KBM-7 (cell line): ENCODE data around the gene HLA-DPA1.

Experiments
- DNase-seq: peaks from one replicate; pipeline ENCODE4 v3.0.0-alpha.2; 2015
- in situ Hi-C: fragments of 300-500 bp; cut with MboI; formaldehyde crosslinking; loops from 2 replicates; pipeline ENCODE4 v1.14.3; 2020; ENCODE audit warnings: low sequenced_read_pairs, low pct_unique_long_range_greater_than_20kb, mixed read lengths

HLA-DPA1 gene

DNA sequence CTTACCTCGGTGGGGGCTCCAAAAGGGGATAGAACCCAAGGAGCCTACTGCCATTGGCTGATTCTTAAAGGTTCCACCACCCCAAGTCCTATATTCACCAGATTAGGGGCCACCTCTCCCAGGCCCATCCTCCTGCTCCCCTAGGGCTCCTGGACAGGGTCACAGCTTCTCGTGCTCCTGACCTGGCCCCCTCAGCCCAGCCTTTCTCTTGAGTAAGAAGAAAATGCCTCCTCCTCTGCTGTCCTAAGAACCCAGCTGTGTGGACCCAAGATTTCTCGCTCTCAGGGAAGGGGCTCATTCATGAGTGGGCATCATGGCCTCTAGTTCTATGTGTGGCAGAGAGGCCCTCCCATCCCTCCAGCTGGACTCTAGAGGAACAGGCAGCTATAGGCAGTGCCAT, 18.9 kb upstream of the HLA-DPA1 start:
- in situ Hi-C loops, result no loop called here
- no peak for DNase-seq

DNA sequence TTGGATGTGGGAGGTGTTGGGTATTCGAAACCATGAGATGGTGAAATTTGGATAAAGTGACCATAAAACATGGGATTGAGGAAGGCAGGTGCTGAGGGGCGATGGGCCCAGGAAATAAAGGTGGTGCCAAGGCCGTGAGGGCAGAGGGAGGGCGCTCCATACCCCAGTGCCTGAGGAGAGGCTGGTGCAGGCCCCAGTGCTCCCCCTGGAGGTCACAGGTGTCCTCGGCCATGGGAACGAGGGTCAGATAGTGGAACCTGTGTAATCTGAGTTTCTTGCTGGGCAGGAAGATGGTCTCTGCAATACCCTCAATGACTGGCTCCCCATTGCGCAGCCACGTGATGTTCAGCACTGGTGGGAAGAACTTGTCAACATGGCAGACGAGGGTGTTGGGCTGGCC, 18.5 kb upstream of the HLA-DPA1 start:
- in situ Hi-C loops, result no loop called here
- DNase-seq, result peak; percentile 28

DNA sequence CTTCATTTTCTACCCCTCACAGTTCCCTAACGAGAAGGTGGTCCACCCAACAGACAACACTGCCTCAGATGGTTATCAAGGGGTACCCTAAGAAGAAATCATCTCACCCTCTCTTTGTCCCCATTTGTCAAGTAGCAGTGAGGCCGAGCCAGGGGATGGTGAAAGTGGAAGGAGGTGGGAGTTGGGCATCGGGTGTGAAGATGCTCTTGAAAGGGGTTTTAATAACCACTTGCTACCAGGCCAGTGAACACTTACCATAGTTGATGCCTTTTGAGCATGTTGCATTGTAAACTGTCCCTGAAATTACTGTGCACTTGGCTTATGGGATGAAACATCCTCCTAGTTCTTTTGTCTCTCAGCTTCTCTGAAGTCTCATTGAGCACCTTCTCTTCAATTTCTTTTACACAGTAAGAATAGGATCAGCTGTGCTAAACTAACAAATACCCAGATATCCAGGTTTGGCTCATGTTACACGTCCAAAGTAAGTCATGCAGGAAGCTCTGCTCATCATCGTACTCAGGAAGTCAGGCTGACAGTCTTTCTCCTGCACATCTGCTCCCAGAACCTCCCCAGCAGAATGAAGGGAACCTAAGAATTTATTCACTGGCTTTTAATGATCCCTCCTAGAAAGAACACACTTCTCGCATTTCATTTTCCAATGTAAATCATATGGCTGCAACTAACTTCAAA, 15.6 kb upstream of the HLA-DPA1 start:
- in situ Hi-C loops, result no loop called here
- DNase-seq, result no peak

DNA sequence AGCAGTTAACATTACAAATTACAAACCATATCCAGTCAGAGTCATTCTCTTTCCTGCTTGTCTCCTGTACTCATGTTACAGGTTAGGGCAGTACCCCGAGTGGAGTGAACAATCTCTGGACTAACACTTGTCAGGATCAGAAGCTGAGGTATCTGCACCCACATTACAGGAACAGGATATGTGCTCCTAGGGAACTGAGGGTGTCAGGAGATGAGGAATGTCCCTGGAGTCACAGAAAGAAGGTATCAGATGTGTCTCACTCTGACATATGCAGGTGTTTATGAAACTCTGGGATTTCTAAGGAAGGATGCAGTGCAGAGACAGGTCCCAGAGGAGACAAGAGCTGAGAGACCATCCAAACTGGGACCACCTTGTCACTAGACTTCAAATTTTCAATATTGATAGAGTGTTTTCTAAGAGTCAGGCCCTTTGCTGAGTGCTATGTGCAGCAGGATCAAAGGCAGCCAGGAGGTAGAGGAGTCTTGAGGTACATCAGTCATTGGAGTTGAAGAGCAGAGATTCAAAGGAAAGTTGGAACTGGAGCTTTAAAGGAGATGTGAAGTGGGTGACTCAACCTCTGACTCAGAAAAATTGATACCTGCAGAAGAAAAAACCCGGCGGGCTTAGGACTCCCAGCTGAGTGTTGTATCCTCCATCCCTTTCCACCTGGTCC, 14.9 kb upstream of the HLA-DPA1 start:
- DNase-seq, result no peak
- in situ Hi-C loops, result no loop called here

DNA sequence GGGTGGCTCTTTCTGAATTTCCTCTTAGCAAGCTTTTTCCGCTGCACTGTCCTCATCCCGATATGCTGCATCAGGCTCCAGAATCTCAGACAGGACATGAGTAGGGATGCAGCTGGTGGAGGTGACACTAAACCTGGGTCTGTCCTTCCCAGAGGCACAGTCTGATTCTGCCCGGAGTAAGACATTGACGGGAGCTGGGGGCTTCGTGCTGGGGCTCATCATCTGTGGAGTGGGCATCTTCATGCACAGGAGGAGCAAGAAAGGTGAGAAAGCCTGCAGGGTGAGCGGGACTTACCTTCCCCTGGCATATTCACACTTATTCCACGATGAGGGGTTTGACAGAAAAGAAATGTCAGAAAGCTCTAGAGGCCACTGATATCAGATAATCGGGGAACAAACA, 12.2 kb upstream of the HLA-DPA1 start:
- DNase-seq, result no peak
- in situ Hi-C loops, result no loop called here

DNA sequence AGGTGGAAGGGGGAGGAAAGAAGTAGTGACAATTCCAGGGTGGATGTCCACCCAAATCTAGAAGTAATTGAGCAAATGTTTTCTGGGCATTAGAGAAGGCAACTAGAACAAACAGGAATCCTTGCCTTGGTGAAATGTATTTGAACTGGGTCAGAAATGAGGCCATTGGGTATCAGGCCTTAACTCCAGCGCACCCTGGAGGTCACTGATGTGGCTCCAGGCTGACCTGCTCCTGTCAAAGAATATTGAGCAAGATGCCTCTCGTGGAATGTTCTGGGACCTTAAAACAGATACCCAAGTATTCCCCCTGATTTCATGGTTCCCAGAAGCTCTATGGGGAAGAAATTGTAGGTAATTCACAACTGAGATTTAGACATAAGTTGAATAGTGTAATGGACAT, 9.3 kb upstream of the HLA-DPA1 start:
- in situ Hi-C loops, result no loop called here
- DNase-seq, result peak; percentile 73

DNA sequence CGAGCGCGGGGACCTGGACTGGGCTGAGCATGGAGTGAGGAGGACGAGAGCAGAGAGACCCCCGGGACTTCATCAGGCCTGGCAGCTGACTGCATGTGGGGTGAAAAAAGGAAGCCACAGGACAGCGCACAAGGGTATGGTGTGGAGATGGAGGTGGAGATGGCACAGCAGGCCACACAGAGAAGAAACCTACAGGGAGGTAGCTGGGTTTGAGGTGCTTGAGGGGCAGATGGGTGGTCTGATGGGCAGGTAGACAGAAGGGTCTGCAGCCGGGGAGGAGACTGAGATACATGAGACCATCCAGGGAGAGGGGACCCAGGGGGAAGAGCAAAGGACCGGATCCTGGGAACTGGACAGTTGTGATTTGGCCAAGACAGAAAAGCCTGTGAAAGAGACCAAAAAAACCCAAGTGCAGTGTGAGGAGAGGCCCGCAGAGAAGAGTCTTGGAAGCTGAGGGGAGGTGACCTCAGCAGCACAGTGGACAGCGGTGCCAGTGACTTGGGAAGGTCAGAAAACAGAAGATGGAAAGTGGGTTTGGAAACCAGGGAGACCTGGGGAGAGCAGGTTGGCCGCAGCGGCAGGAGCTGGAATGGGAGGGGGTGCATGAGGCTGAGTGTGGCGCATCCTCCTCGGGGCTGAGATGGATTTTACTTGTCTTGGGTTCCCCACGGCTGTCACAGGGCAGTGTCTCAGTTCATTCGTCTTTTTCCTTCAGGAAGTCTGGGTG, 7.8 kb upstream of the HLA-DPA1 start:
- in situ Hi-C loops, result no loop called here
- DNase-seq, result no peak

DNA sequence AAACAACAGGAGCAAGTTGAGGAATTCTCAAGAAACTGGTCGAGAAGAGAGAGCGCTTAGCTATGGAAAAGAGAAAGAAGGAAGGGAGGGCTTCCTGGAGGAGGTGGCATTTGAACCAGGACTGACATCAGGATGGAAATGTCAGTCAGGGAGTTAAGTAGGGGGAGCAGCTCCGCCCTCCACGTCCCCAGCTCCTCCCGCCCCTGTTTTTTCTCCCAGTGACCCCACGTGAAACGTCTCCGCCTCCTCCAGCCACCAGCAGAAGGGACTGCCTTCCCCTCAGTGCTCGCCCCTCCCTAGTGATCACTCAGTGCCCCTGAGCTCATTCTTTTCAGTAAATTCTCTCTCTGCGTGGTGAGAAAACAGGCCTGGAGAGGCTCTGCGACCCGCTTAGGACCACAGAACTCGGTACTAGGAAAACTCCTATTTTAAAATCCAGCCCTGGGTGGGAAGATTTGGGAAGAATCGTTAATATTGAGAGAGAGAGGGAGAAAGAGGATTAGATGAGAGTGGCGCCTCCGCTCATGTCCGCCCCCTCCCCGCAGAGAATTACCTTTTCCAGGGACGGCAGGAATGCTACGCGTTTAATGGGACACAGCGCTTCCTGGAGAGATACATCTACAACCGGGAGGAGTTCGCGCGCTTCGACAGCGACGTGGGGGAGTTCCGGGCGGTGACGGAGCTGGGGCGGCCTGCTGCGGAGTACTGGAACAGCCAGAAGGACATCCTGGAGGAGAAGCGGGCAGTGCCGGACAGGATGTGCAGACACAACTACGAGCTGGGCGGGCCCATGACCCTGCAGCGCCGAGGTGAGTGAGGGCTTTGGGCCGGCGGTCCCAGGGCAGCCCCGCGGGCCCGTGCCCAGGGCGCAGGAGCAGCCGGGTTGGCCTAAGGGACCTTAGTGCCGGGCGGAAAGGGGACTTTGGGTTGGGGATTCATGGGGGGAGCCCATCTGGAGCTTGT, 7.0 kb upstream of the HLA-DPA1 start:
- in situ Hi-C loops, result no loop called here
- DNase-seq, result no peak

DNA sequence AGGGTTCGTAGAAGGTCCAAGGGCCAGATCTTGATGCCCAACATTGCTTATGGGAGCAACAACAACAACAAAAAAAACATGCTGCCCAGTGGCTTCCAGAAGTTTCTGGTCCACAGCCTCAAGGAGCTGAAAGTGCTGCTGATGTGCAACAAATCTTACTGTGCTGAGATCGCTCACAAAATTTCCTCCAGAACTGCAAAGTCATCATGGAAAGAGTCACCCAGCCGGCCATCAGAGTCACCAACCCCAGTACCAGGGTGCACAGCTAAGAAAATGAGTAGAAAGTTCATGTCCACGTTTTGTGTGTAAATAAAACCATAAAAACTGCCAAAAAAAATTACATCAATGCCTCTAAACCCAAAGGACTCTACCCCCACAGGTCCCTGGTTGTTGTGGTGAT, 6.1 kb upstream of the HLA-DPA1 start:
- no peak for DNase-seq
- in situ Hi-C loops, result no loop called here

DNA sequence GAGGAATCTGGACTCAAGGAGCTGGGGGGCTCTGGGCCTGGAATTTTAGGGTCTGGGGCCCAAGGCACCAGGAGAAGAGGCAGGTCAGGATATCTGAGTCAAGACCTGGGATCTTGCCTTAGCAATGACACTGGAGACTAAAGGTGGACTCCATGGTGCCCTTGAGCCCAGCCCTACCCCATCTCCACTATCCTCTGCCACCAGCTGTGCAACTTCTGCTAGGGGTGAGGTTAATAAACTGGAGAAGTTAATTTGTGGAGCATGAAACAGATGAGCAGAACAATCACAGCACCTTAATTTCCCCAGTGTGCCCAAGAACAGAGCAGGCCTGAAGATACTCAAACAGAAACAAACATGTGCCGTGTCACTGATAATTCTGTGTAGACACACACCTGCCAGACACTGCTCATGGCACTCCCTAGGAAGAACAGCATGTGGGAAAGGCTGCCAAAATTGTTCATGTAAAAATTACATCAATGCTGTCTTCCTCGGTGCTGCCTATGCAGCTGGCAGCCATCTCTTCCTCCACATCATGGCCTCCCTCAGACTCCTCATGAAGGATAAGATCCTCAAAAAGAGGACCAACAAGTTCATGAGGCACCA, 5.6 kb upstream of the HLA-DPA1 start:
- no peak for DNase-seq
- in situ Hi-C loops, result no loop called here

DNA sequence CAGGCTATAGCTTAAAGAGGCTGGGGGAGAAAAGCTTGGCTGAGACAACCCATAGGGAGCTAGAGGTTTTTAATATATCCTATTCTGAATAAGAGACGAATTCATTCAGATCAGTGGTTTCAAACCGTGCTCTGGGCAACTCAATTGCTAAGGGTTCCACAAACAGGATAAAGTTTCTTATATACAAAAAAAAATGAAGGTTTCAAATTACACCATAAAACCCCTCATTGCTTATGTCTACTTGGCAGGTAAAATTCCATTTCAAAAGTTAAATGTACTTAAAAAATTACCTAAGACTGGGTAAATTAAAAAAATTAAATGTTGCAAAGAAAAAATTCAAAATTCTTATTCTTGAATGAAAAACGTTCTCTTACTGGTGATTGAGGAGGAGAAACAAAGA, 5.0 kb upstream of the HLA-DPA1 start:
- DNase-seq, result no peak
- in situ Hi-C loops, result no loop called here

DNA sequence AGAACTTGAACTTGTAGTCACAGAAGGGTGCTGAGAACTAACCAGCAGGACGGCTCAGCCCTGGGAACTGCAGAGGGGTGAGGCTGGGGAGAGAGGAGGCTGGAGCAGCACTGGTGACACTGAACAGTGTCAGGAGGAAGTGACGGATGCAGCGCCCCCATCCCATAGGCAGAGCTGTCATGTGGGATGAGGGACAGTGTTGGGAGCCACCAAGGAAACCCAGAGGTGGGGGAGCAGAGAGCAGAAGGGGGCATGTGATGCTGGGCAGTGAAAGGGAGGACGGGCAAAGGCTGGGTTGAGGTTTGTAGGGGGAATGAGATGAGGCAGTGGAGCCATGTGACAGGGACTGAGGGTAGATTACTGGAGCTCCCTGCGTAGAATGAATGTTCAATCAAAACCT, 4.5 kb upstream of the HLA-DPA1 start:
- in situ Hi-C loops, result no loop called here

DNA sequence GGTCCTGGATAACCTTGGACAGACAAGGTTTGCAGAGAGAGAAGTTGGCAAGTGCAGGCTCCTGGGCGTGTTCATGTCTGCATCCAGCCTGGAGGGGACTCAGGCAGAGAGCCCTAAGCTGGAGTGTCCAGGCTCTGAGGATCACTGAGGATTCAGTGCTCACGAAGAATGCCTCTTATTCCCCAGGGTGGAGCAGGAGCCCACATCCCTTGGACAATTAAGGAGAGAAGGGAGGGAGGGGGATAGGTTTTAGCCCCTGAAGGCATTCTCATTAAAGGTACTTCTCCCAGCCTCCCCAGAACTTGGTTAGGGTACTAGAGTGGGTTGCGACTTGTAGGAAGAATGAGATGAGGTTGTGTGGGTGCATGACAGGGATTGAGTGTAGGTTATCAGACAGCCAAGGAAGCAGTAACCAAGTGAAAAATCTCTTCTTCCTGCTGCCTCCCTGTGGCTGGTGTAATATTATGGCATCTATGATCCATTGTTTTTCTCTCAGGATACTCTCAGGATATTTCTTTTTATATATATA, 3.0 kb upstream of the HLA-DPA1 start:
- in situ Hi-C loops, result no loop called here
- no peak for DNase-seq

More for the DNA sequence above, 4.5 kb upstream of the HLA-DPA1 start:
- no peak for DNase-seq

DNA sequence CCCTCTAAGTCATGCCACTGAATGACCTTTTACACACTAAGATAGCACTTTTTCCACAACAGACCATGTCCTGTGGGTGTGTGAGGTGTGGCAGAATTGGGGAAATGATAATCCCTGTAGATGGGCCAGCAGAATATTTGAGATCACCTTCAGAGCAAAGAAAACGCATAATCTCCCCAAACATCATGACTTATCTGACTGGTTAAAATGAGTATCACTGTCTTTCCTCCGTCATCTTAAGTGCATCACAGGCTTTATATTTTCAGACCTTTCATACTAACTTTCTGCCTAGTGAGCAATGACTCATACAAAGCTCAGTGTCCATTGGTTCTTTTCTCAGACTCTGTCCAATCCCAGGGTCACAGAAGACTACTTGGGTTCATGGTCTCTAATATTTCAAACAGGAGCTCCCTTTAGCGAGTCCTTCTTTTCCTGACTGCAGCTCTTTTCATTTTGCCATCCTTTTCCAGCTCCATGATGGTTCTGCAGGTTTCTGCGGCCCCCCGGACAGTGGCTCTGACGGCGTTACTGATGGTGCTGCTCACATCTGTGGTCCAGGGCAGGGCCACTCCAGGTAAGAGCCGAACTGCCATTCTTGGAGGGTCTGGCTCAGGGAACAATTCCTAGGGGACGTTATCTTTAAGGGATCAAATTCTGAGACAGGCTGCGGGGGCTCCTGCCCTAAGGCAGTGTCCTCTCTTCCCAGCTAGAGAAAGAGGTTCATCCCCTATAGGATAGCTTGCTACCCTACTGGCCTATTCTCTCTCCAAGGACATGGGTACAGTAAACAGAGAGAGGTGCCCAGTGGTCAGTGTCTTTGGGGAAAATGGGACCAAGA, 2.3 kb upstream of the HLA-DPA1 start, which contains the start of gene HLA-DPB1:
Gene HLA-DPB1 (plus strand): TSS at position 423 of the 838 bp plus-strand sequence. CDS start 52 bp downstream, at position 475.
- in situ Hi-C loops, result no loop called here

DNA sequence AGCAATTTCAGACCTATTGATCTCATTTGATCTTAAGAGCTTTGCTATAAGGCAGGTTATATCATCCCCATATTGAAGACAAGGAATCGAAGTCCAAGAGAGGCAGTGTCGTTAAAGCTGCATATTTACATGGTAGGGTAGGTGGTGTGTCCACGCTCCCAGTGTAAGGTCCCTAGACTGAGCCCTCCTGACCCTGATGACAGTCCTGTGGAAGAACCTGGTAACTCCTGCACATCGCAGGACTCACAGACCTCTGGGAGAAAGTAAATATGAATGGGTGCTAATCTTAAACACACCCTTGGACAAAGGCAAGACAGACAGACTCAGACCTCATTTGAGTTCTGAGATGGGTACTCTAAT, 1.7 kb upstream of the HLA-DPA1 start:
- in situ Hi-C loops, result no loop called here
- DNase-seq, result no peak

More for the DNA sequence above, 2.3 kb upstream of the HLA-DPA1 start, which contains the start of gene HLA-DPB1:
- DNase-seq, result peak; percentile 83

DNA sequence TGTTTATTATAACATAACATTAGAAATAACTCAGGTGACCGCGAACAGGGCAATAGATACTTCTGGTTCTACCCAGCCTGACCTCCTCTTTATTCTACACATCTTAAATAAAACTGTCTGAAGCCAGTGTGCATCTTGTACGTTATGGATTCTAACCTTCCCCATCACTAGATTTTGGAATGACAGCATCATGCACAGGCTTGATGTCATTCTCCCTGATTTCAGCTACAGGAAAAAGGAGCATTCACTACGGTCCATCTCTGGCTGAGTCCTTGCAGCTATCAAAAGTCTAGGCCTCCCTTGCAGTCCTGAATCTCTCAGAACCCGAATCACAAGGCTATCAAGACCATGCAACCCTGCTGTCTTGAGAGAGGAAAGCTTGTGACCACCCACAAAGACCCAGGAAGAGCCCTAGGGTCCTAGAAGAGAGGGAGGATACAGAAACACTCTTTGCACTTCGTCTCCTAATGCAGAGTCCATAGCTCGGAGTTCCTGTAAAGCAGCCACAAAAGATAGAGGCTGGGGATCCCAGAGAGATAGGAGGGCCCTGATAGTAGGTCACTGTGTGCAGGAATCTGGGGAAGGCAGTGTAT, 845 bp downstream of the HLA-DPA1 start:
- in situ Hi-C loops, result no loop called here
- no peak for DNase-seq

DNA sequence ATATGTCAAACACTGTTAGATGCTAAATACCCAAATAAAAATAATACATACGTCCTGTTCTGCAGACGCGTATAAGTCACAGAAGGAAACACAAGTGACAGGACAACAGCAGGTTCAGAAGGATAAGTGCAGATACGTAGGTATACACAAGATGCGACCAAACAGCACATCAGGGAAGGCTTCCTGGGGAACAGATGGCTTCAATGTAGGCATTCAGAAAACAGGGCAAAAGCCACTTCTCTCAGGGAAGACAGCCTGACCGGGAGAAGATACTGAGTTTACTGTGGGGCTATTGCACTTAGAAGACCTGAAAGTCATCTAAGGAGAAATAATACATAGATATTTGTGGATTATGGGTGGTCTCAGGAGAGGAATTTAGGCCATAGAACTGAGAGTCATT, 1.9 kb downstream of the HLA-DPA1 start:
- no peak for DNase-seq
- in situ Hi-C loops, result no loop called here
